Mesothelial cell of epicardium (in vitro differentiated cells): ENCODE measurements around the gene SAA4. TPM values are rescaled to one million over a fixed set of nuclear protein-coding genes. Genes with fewer than 3 reads are reported as not detected.
"Not testable (repeated sequence)": the region's sequence is repeated elsewhere in the genome, so short reads cannot be mapped to it uniquely, and the experiment has no call there.

Experiments
- DNase-seq, 2 experiments: peaks; one replicate each; pipeline ENCODE4 v3.0.0; 2021; ENCODE audit warnings: low spot score in 2 of 2; ENCODE audit not compliant: unreplicated experiment in 2 of 2
- H3K27ac Mint-ChIP-seq: 2 replicates; pipeline ENCODE4 v1.8.0; 2021; ENCODE audit warnings: mixed read lengths
- H3K27me3 Mint-ChIP-seq: 2 replicates; pipeline ENCODE4 v1.8.0; 2021; ENCODE audit warnings: low read depth, mixed read lengths
- H3K36me3 Mint-ChIP-seq: 2 replicates; pipeline ENCODE4 v1.8.0; 2021; ENCODE audit warnings: mixed read lengths
- H3K4me1 Mint-ChIP-seq: 2 replicates; pipeline ENCODE4 v1.8.0; 2021; ENCODE audit warnings: mixed read lengths
- H3K4me3 Mint-ChIP-seq: 2 replicates; pipeline ENCODE4 v1.8.0; 2021; ENCODE audit warnings: mild to moderate bottlenecking, moderate library complexity, mixed read lengths
- H3K9me3 Mint-ChIP-seq: 2 replicates; pipeline ENCODE4 v1.8.0; 2021; ENCODE audit warnings: mixed read lengths
- total RNA-seq: library from RNA; stranded (reverse); gene quantifications from 3 replicates; pipeline ENCODE4 v1.2.1, GENCODE V29; 2021
- TF ChIP-seq, protein P1 (sequence below): fragments of 200-600 bp; sonication (generic); IDR thresholded peaks from one replicate; pipeline ENCODE4 v1.5.0; 2021; ENCODE audit warnings: antibody characterized with exemption; ENCODE audit not compliant: unreplicated experiment

SAA4 gene
- total RNA-seq, 1 donor from 2014 or later, result not detected

DNA sequence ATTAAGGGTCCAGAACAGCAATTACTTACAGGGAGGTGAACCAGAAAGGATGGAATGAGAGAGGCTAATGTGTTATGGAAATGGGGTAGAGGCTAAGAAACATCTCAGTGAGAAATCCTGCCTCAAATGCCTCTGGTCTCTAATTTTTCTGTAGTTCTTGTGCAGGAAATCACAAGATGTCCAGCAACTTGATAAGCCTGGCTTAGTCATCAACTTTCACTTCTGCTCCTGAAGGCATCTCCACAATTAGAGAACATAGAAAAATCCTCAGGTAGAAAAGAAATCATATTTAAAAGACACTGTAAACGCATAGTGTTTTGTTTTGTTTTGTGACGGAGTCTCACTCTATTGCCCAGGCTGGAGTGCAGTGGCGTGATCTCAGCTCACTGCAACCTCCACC, 45.2 kb downstream of the SAA4 start:
- H3K4me1 Mint-ChIP-seq, result no peaks in the 10 kb centered on the region
- H3K27me3 Mint-ChIP-seq, result peaks cover 57% of the 10 kb centered on the region
- no peaks in the 10 kb centered on the region for H3K36me3 Mint-ChIP-seq
- no peaks in the 10 kb centered on the region for H3K9me3 Mint-ChIP-seq
- no peak for DNase-seq
- TF ChIP-seq, protein P1, sequence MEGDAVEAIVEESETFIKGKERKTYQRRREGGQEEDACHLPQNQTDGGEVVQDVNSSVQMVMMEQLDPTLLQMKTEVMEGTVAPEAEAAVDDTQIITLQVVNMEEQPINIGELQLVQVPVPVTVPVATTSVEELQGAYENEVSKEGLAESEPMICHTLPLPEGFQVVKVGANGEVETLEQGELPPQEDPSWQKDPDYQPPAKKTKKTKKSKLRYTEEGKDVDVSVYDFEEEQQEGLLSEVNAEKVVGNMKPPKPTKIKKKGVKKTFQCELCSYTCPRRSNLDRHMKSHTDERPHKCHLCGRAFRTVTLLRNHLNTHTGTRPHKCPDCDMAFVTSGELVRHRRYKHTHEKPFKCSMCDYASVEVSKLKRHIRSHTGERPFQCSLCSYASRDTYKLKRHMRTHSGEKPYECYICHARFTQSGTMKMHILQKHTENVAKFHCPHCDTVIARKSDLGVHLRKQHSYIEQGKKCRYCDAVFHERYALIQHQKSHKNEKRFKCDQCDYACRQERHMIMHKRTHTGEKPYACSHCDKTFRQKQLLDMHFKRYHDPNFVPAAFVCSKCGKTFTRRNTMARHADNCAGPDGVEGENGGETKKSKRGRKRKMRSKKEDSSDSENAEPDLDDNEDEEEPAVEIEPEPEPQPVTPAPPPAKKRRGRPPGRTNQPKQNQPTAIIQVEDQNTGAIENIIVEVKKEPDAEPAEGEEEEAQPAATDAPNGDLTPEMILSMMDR, result no peak
- no peak overlapping the region for H3K4me3 Mint-ChIP-seq
- no peak overlapping the region for H3K27ac Mint-ChIP-seq

DNA sequence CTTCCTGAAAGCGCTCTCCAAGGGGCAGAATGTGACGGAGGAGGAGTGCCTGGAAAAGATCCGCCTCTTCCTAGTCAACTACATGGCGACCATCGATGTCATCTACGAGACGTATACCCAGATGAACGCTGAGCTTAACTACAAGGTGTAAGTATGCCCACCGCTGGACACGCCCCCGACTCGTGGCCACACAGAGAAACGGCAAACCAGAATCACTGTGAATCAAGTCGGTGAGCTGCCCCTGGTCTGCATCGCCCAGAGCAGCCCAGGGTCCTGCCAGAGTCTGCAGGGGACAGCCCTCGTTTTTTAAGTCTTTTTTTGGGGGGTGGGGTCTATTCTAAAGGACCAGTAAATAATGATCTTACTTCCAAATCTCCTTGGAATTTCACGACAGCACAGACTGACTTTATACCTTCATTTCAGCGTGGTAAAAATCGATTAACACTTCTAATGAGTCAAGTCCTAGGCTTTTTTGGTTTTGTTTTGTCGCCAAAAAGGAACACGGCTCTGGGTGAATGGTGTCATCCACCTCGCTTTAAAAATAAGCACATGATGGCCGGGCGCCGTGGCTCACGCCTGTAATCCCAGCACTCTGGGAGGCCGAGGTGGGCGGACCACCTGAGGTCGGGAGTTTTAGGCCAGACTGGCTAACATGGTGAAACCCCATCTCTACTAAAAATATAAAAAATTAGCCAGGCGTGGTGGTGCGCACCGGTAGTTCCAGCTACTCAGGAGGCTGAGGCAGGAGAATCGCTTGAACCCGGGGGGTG, 46.9 kb downstream of the SAA4 start:
- H3K36me3 Mint-ChIP-seq, H3K4me1 Mint-ChIP-seq, H3K27ac Mint-ChIP-seq, DNase-seq, H3K4me3 Mint-ChIP-seq, H3K9me3 Mint-ChIP-seq: not testable (repeated sequence)
- peaks cover 53% of the 10 kb centered on the region for H3K27me3 Mint-ChIP-seq

DNA sequence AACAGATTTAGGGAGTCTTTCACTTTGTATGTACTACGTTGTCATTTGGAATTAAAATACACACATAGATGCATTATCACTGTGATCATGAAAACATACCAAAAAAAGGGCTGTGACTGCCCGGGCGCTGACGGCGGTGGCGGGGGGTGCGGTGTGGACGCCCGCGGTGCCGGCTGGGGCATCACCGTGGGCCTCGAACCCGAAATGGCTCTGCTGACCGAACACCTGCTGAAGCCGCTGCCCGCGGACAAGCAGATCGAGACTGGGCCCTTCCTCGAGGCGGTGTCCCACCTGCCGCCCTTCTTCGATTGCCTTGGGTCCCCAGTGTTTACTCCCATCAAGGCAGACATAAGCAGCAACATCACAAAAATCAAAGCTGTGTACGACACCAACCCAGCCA, 47.8 kb downstream of the SAA4 start:
- TF ChIP-seq, protein P1, result no peak
- H3K27me3 Mint-ChIP-seq, result peaks cover 53% of the 10 kb centered on the region
- DNase-seq, result no peak
- no peak overlapping the region for H3K27ac Mint-ChIP-seq
- H3K36me3 Mint-ChIP-seq, result no peaks in the 10 kb centered on the region
- H3K4me3 Mint-ChIP-seq, result no peak overlapping the region
- no peaks in the 10 kb centered on the region for H3K9me3 Mint-ChIP-seq
- no peaks in the 10 kb centered on the region for H3K4me1 Mint-ChIP-seq

Other genes with a start within 250 kb of the SAA4 start
- 19.8 to 24.3 TPM (median 21.0 TPM) in 3 replicates for gene SERGEF, start 223.8 kb downstream of the SAA4 start, total RNA-seq
- gene TPH1, start 190.5 kb downstream of the SAA4 start, total RNA-seq, result 0.54 to 1.4 TPM (median 0.54 TPM) in 3 replicates
- gene SAAL1, start 130.7 kb downstream of the SAA4 start, total RNA-seq, result 28.5 to 29.7 TPM (median 29.0 TPM) in 3 replicates
- not detected in 3 replicates for gene MRGPRX3, start 104.2 kb downstream of the SAA4 start, total RNA-seq
- not detected in 3 replicates for gene MRGPRX4, start 64.0 kb downstream of the SAA4 start, total RNA-seq
- not detected in 3 replicates for gene SAA2, start 11.9 kb upstream of the SAA4 start, total RNA-seq
- gene SAA1, start 29.5 kb upstream of the SAA4 start, total RNA-seq, result not detected in 3 replicates
- 19.6 to 21.5 TPM (median 21.4 TPM) in 3 replicates for gene HPS5, start 85.3 kb upstream of the SAA4 start, total RNA-seq
- 45.9 to 47.8 TPM (median 46.2 TPM) in 3 replicates for gene GTF2H1, start 85.8 kb upstream of the SAA4 start, total RNA-seq
- 437 to 453 TPM (median 439 TPM) in 3 replicates for gene LDHA, start 157.8 kb upstream of the SAA4 start, total RNA-seq
- 0.32 to 0.60 TPM (median 0.40 TPM) in 3 replicates for gene LDHC, start 175.5 kb upstream of the SAA4 start, total RNA-seq
- not detected in 3 replicates for gene LDHAL6A, start 219.1 kb upstream of the SAA4 start, total RNA-seq